HepG2 (cell line): ENCODE results near the gene FRMD8. TPM values are rescaled to one million over a fixed set of nuclear protein-coding genes. Genes with fewer than 3 reads are reported as not detected.

ENCODE experiments used
- ATAC-seq: fragments of 200-7000 bp; cut with Tn5 transposase; 3 replicates; pipeline ENCODE4 v1.9.1; 2020; ENCODE audit warnings: mild to moderate bottlenecking, moderate library complexity
- BruUV-seq: library from RNA; stranded (reverse); fragments of 400-500 nt; replicated peaks from 2 replicates; lab custom pipeline; 2021; lab: Mats Ljungman, UMichigan
- CTCF ChIA-PET: fragments of 300-600 bp; formaldehyde crosslinking; extraction: SDS; loops from one replicate; lab custom pipeline; 2021; ENCODE audit warnings: low total read pairs, inconsistent platforms, low intra/inter-chr PET ratio; lab: Yijun Ruan, JAX
- POLR2A ChIA-PET: fragments of 350-600 bp; sonication (Branson Sonifier 250); formaldehyde crosslinking; loops from one replicate; lab custom pipeline; 2020; ENCODE audit warnings: antibody characterized with exemption, inconsistent platforms; lab: Yijun Ruan, JAX
- DNase-seq: peaks from one replicate; pipeline ENCODE4 v3.0.0-alpha.2; 2015; ENCODE audit warnings: low spot score
- FAIRE-seq: peaks from 3 replicates; lab custom pipeline; 2011; peaks lifted over from hg19 to GRCh38; lab: Jason Lieb, UNC
- H2AFZ ChIP-seq: one replicate; pipeline ENCODE4 v1.6.1; 2011; ENCODE audit warnings: low read length, inconsistent platforms
- H3K27ac ChIP-seq: fragments of 300-600 bp; 3 replicates; pipeline ENCODE4 v1.8.0; 2011; ENCODE audit warnings: mixed run types, mild to moderate bottlenecking, mixed read lengths, low read length, inconsistent platforms; ENCODE audit not compliant: insufficient read depth; ENCODE audit errors: extremely low read length
- H3K27me3 ChIP-seq, 2 experiments: fragments of 200-600 bp in 1 of 2; 2 replicates in 1 of 2; 3 replicates in 1 of 2; pipeline versions ENCODE4 v1.6.0 to v1.8.0; 2011; ENCODE audit warnings: low read length in 2 of 2, mild to moderate bottlenecking in 2 of 2, moderate library complexity in 2 of 2, inconsistent platforms in 1 of 2; ENCODE audit not compliant: insufficient read depth in 2 of 2, control insufficient read depth in 1 of 2
- H3K36me3 ChIP-seq, 2 experiments: fragments of 200-600 bp in 1 of 2; replicated peaks in 1 of 2; 2 replicates in 1 of 2; 3 replicates in 1 of 2; pipeline versions ENCODE4 v1.5.1 to v1.8.0; 2011; ENCODE audit warnings: low read length in 2 of 2, inconsistent platforms in 1 of 2; ENCODE audit not compliant: insufficient read depth in 2 of 2, control insufficient read depth in 1 of 2
- H3K4me1 ChIP-seq: 2 replicates; pipeline ENCODE4 v1.5.1; 2012; ENCODE audit warnings: low read length, inconsistent platforms; ENCODE audit not compliant: insufficient read depth
- H3K4me2 ChIP-seq: 2 replicates; pipeline ENCODE4 v1.6.0; 2011; ENCODE audit warnings: low read depth, low read length, inconsistent platforms
- H3K4me3 ChIP-seq, 3 experiments: fragments of 200-600 bp in 1 of 3; sonication (generic), shearing (Covaris generic) in 1 of 3; replicated peaks in 1 of 3; 2 replicates each; pipeline ENCODE4 v1.5.1; 2011 to 2016; ENCODE audit warnings: low read length in 3 of 3, inconsistent platforms in 2 of 3, low read depth in 2 of 3, mild to moderate bottlenecking in 2 of 3, control low read depth in 1 of 3, mixed read lengths in 1 of 3; ENCODE audit not compliant: insufficient read depth in 1 of 3
- H3K79me2 ChIP-seq: one replicate; pipeline ENCODE4 v1.6.1; 2011; ENCODE audit warnings: low read length, inconsistent platforms; ENCODE audit not compliant: insufficient read depth
- H3K9ac ChIP-seq: 2 replicates; pipeline ENCODE4 v1.6.0; 2011; ENCODE audit warnings: mild to moderate bottlenecking, low read depth, low read length, inconsistent platforms; ENCODE audit not compliant: insufficient read depth
- H3K9me3 ChIP-seq: 2 replicates; pipeline ENCODE4 v1.5.1; 2012; ENCODE audit warnings: mild to moderate bottlenecking, low read length
- H4K20me1 ChIP-seq: 2 replicates; pipeline ENCODE4 v1.6.0; 2011; ENCODE audit warnings: inconsistent platforms, mild to moderate bottlenecking, low read length, moderate library complexity; ENCODE audit not compliant: insufficient read depth
- ARID4A ChIP-seq: sonication (generic); formaldehyde crosslinking; IDR thresholded peaks from 2 replicates; pipeline ENCODE4 v1.5.0; 2020; ENCODE audit warnings: mild to moderate bottlenecking, missing genetic modification reagents, borderline replicate concordance
- DZIP1 ChIP-seq: sonication (generic); formaldehyde crosslinking; IDR thresholded peaks from 2 replicates; pipeline ENCODE4 v1.5.0; 2020; ENCODE audit warnings: mild to moderate bottlenecking, missing genetic modification reagents
- NFIC ChIP-seq: IDR thresholded peaks from 2 replicates; pipeline ENCODE4 v1.6.1; 2012; ENCODE audit warnings: mild to moderate bottlenecking, low read length, inconsistent platforms
- PHB2 ChIP-seq: fragments of 450-650 bp; IDR thresholded peaks from 2 replicates; pipeline ENCODE4 v1.6.1; 2018; ENCODE audit not compliant: partially characterized antibody
- RAD21 ChIP-seq: fragments of 450-650 bp; formaldehyde crosslinking; IDR thresholded peaks from 2 replicates; pipeline ENCODE4 v1.5.0; 2020; ENCODE audit warnings: mild to moderate bottlenecking
- ZNF121 ChIP-seq: sonication (generic); formaldehyde crosslinking; IDR thresholded peaks from 2 replicates; pipeline ENCODE4 v1.5.0; 2020; ENCODE audit warnings: mild to moderate bottlenecking, missing genetic modification reagents
- ZNF292 ChIP-seq: sonication (generic); formaldehyde crosslinking; IDR thresholded peaks from 2 replicates; pipeline ENCODE4 v1.8.1; 2022; ENCODE audit warnings: mild to moderate bottlenecking, low read depth, missing genetic modification reagents, borderline replicate concordance
- ZNF496 ChIP-seq: sonication (generic); formaldehyde crosslinking; IDR thresholded peaks from 2 replicates; pipeline ENCODE4 v1.8.1; 2023; ENCODE audit warnings: mild to moderate bottlenecking, moderate library complexity, missing genetic modification reagents; ENCODE audit not compliant: insufficient replicate concordance
- WGBS: methylation state at CpG from one replicate; pipeline ENCODE4 v1.1.6; 2017; ENCODE audit warnings: low lambda C conversion rate; 5-methylcytosine and 5-hydroxymethylcytosine counted together
- in situ Hi-C: cut with HindIII; loops from 2 replicates; pipeline ENCODE4 v1.10.0; 2017; ENCODE audit warnings: low pct_unique_long_range_greater_than_20kb; ENCODE audit not compliant: extremely low pct_ligation_motif_present
- intact Hi-C: fragments of 100-400 bp; cut with micrococcal nuclease; formaldehyde crosslinking; loops from one replicate; pipeline ENCODE4 v1.10.0; 2022; ENCODE audit not compliant: unreplicated experiment
- polyA plus RNA-seq, 8 experiments: library from polyadenylated mRNA; depleted of rRNA in 3 of 8; stranded (reverse) in 7 of 8; unstranded in 1 of 8; fragments of >200 nt; fragmentation: Illumina TruSeq in 4 of 8; extraction: Trizol in 4 of 8; gene quantifications; 2 replicates each; pipeline versions ENCODE4 v1.2.1 to v1.2.3, GENCODE V29; 2011 to 2016; ENCODE audit warnings: low read depth in 4 of 8, missing spikeins in 1 of 8, mixed read lengths in 1 of 8; ENCODE audit not compliant: insufficient read depth in 1 of 8
- total RNA-seq, 5 experiments: library from RNA; depleted of rRNA; stranded (reverse); fragments of >200 nt; fragmentation: Illumina TruSeq; extraction: Trizol; gene quantifications; 2 replicates each; pipeline ENCODE4 v1.2.3, GENCODE V29; 2016; ENCODE audit warnings: low read depth in 1 of 5
- TF ChIP-seq, protein P1 (sequence below): sonication (generic); formaldehyde crosslinking; IDR thresholded peaks from 2 replicates; pipeline ENCODE4 v1.4.0; 2020; ENCODE audit warnings: missing genetic modification reagents, borderline replicate concordance
- TF ChIP-seq, protein P2 (sequence below): fragments of 450-650 bp; IDR thresholded peaks from 2 replicates; pipeline ENCODE4 v1.6.1; 2016

The FRMD8 gene
- total and polyA plus RNA-seq, 2 of the 13 experiments (the other 11 are each of a cell fraction or from before 2014, with no cell fraction given) = 5.8 to 20.6 TPM

GRCh38 chr11:65366340-65366773 lies 20.1 kb upstream of the FRMD8 start (continued):
- peak; percentile 47; the same call in 1 of the 2 replicates for TF ChIP-seq ARID4A (CRISPR knock-in tag)
- peak; percentile 87 for TF ChIP-seq RAD21 (CRISPR knock-in tag)

- BruUV-seq = TSS peak; percentile 96
- Histone ChIP-seq H3K27me3 (peaks cover 0 to 2% of the 10 kb centered on the region in 2 experiments; a peak in 2 of 5 replicates), H3K4me1 (peaks cover 71% of the 10 kb centered on the region), H4K20me1 (no peaks in the 10 kb centered on the region), H2AFZ (no peak overlapping the region), H3K79me2 (no peaks in the 10 kb centered on the region), H3K4me2 (peak overlapping the region; percentile 38), H3K9me3 (no peaks in the 10 kb centered on the region), H3K4me3 (peak overlapping the region in 1 of 3 experiments; percentile 4; a peak in 1 of 6 replicates), H3K9ac (peak overlapping the region; percentile 53; the same call in 1 of the 2 replicates), H3K36me3 (no peaks in the 10 kb centered on the region), H3K27ac (no peak overlapping the region)
- in situ Hi-C loops (no loop called here), intact Hi-C loops (loop anchor here (1.0 kb wide), 1 partner anchor 12 kb away; the partner anchor contains the start of gene SLC25A45)
- ATAC-seq = no peak
- FAIRE-seq = no peak
- ChIA-PET POLR2A (interaction anchor here (0.7 to 2.5 kb wide), 20 partner anchors 9 to 205 kb away, joined by 3 to 39 read pairs (median 6); partner anchors contain the start of genes FRMD8, MALAT1, NEAT1 and SCYL1), CTCF (no interaction called here)
- DNase-seq = no peak
- 31% methylated on average over 6 of the region's 6 CpGs for WGBS
- TF ChIP-seq ZNF496 (CRISPR knock-in tag) (no peak), ZNF292 (CRISPR knock-in tag) (no peak), ZNF121 (CRISPR knock-in tag) (peak; percentile 75; the same call in 1 of the 2 replicates), PHB2 (no peak), DZIP1 (CRISPR knock-in tag) (no peak), NFIC (no peak)
- TF ChIP-seq, protein P1, sequence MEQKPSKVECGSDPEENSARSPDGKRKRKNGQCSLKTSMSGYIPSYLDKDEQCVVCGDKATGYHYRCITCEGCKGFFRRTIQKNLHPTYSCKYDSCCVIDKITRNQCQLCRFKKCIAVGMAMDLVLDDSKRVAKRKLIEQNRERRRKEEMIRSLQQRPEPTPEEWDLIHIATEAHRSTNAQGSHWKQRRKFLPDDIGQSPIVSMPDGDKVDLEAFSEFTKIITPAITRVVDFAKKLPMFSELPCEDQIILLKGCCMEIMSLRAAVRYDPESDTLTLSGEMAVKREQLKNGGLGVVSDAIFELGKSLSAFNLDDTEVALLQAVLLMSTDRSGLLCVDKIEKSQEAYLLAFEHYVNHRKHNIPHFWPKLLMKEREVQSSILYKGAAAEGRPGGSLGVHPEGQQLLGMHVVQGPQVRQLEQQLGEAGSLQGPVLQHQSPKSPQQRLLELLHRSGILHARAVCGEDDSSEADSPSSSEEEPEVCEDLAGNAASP = no peak
- TF ChIP-seq, protein P2, sequence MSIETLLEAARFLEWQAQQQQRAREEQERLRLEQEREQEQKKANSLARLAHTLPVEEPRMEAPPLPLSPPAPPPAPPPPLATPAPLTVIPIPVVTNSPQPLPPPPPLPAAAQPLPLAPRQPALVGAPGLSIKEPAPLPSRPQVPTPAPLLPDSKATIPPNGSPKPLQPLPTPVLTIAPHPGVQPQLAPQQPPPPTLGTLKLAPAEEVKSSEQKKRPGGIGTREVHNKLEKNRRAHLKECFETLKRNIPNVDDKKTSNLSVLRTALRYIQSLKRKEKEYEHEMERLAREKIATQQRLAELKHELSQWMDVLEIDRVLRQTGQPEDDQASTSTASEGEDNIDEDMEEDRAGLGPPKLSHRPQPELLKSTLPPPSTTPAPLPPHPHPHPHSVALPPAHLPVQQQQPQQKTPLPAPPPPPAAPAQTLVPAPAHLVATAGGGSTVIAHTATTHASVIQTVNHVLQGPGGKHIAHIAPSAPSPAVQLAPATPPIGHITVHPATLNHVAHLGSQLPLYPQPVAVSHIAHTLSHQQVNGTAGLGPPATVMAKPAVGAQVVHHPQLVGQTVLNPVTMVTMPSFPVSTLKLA = no peak
Observed at GRCh38 chr11:65370659-65371049, 15.8 kb upstream of the FRMD8 start.
